ENCODE measurements around the gene RNF121.

The RNF121 gene

DNA sequence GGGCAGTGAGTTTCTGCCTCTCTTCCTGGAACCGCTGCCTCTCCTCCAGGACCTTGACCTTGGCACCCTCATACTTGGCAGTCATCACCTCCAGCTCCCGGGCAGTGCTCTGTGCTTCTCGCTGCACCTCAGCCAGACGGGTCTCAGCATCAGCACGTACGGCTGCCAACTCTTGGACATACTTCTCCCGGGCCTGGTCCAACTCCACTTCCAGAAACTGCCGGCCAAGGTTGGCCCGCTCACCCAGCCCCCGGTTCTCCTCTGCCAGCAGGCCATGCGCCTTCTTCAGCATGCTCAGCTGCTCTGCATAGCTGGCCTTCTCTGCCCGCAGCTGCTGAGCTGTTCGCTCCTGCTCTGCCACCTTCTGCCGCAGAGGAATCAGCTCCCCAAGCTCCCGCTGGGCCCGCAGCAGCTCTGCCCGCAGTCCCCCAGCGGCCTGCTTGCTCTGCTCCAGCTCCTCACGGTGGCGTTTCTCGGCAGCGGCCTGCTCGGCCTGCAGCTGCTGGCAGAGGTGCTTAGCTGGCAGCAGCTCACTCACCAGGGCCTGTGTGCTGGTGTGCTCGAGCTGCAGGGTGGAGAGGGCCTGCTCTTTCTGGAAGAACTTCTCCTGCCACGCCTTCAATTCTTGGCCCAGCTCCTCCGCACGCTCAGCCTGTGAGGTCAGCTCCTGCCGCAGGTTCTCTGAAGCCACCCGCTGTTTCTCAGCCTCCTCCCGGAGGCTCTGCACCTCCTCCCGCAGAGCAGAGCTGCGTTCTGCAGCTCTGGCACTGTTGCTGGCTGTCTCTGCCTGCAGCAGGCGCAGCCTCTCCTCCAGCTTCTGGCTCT lies 84.3 kb downstream of the RNF121 start:
- Mint-ChIP-seq H3K36me3 (ENCODE audit: low read depth) (peaks cover 62% of the 10 kb centered on the region), H3K27me3 (no peaks in the 10 kb centered on the region), H3K9me3 (no peaks in the 10 kb centered on the region), H3K4me3 (no peak overlapping the region), H3K4me1 (ENCODE audit: low read depth) (no peaks in the 10 kb centered on the region), H3K27ac (no peak overlapping the region)

- Mint-ChIP-seq H3K36me3 (ENCODE audit: low read depth) (peaks cover 65% of the 10 kb centered on the region), H3K4me1 (ENCODE audit: low read depth) (no peaks in the 10 kb centered on the region), H3K9me3 (no peaks in the 10 kb centered on the region), H3K4me3 (no peak overlapping the region), H3K27ac (no peak overlapping the region), H3K27me3 (no peaks in the 10 kb centered on the region)
These were observed 85.2 kb downstream of the RNF121 start for GRCh38 chr11:72013765-72014711.

DNA sequence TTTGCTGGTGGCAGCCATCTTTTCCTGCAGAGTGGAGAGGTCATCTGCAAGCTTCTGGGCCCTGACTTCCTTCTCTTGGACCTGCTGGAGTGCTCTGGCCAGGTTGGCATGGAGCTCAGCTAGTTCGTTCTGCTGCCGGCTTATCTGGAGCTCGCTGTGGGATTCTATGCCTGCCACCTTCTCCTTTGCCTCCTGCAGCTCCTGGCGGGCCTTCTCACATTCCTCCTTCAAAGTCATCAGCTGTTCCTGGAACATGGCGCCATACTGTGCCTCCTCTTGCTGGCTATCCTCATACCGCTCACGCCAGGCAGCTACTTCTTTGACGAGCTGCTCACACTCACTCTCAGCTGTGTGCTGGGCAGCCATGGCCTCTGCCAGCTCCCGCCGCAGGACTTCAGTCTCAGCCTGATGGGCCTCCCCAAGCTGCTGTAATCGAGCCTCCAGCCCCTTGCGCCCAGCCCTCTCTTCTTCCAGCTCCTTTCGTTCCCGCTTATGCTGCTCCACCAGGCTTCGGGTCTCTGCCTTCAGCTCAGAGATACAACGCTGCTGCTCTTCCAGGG lies 86.0 kb downstream of the RNF121 start:
- Mint-ChIP-seq H3K27ac (no peak overlapping the region), H3K36me3 (ENCODE audit: low read depth) (peaks cover 69% of the 10 kb centered on the region), H3K4me3 (no peak overlapping the region)

DNA sequence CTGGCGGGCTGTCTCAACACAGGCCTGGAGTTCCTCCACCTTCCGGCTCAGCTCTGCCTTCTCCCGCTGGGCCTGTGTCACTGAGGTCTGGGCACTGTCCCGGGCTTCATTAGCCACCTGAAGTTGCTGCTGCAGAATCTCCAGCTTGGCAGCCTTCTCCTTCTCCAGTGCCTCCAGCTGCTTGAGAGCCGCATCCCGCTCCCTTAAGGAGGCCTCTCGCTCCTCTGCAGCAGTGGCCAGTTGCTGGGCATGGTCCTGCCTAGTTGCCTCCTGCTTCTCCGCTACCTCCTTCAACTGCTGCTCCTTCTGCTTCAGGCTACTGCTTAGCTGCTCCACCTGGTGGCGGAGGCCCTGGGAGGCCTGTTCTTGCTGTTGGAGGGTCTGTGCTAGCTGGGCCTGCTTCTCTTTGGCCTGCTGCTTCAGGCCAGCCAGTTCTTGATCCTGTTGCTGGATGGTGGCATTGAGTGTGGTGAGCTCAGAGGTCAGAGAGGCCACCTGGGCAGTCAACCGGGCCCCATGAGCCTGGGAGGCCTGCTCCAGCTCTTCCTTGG lies 86.7 kb downstream of the RNF121 start:
- H3K27ac Mint-ChIP-seq: no peak overlapping the region
- no peak overlapping the region for H3K4me3 Mint-ChIP-seq
- peaks cover 68% of the 10 kb centered on the region for H3K36me3 Mint-ChIP-seq (ENCODE audit: low read depth)
- no peaks in the 10 kb centered on the region for H3K4me1 Mint-ChIP-seq (ENCODE audit: low read depth)
- no peaks in the 10 kb centered on the region for H3K27me3 Mint-ChIP-seq
- no peaks in the 10 kb centered on the region for H3K9me3 Mint-ChIP-seq

More for the DNA sequence above, 86.0 kb downstream of the RNF121 start:
- Mint-ChIP-seq H3K4me1 (ENCODE audit: low read depth) (no peaks in the 10 kb centered on the region), H3K9me3 (no peaks in the 10 kb centered on the region), H3K27me3 (no peaks in the 10 kb centered on the region)

DNA sequence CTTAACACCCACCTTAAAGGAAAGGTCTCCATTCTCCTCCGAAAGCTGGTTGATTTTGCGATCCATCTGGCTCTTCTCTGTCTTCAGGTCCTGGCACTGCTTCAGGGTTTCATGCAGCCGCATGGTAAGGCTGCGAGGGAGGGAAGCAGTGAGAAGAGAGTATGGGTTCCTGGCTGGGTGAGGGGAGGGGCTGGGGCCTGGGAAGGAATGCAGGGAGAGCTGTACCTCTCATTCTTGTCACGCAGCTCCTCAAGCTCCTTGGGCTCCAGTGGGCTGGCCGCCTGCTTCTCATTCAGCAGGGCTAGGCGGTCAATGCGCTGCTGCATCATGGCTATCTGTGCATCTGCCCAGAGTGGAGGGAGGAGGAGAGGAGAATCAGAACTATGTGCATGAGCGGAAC lies 89.3 kb downstream of the RNF121 start:
- Mint-ChIP-seq H3K4me1 (ENCODE audit: low read depth) (no peaks in the 10 kb centered on the region), H3K4me3 (no peak overlapping the region)

GRCh38 chr11:72023335-72023734 lies 94.5 kb downstream of the RNF121 start:
- H3K27ac Mint-ChIP-seq: no peak overlapping the region
- H3K4me1 Mint-ChIP-seq (ENCODE audit: low read depth): peaks cover 19% of the 10 kb centered on the region
- H3K9me3 Mint-ChIP-seq: no peaks in the 10 kb centered on the region
- no peaks in the 10 kb centered on the region for H3K27me3 Mint-ChIP-seq
- no peak overlapping the region for H3K4me3 Mint-ChIP-seq
- peaks cover 55% of the 10 kb centered on the region for H3K36me3 Mint-ChIP-seq (ENCODE audit: low read depth)

More for the DNA sequence above, 89.3 kb downstream of the RNF121 start:
- Mint-ChIP-seq H3K27me3 (no peaks in the 10 kb centered on the region), H3K36me3 (ENCODE audit: low read depth) (peaks cover 81% of the 10 kb centered on the region), H3K9me3 (no peaks in the 10 kb centered on the region), H3K27ac (no peak overlapping the region)

GRCh38 chr11:72024069-72024754 lies 95.4 kb downstream of the RNF121 start:
- Mint-ChIP-seq H3K36me3 (ENCODE audit: low read depth) (peaks cover 52% of the 10 kb centered on the region), H3K27ac (no peak overlapping the region), H3K9me3 (no peaks in the 10 kb centered on the region), H3K27me3 (no peaks in the 10 kb centered on the region), H3K4me3 (no peak overlapping the region), H3K4me1 (ENCODE audit: low read depth) (peaks cover 19% of the 10 kb centered on the region)

GRCh38 chr11:72026090-72026489 lies 97.2 kb downstream of the RNF121 start:
- Mint-ChIP-seq H3K4me3 (no peak overlapping the region), H3K27ac (peak overlapping the region; percentile 47), H3K9me3 (no peaks in the 10 kb centered on the region), H3K27me3 (no peaks in the 10 kb centered on the region), H3K4me1 (ENCODE audit: low read depth) (peaks cover 19% of the 10 kb centered on the region), H3K36me3 (ENCODE audit: low read depth) (peaks cover 40% of the 10 kb centered on the region)

DNA sequence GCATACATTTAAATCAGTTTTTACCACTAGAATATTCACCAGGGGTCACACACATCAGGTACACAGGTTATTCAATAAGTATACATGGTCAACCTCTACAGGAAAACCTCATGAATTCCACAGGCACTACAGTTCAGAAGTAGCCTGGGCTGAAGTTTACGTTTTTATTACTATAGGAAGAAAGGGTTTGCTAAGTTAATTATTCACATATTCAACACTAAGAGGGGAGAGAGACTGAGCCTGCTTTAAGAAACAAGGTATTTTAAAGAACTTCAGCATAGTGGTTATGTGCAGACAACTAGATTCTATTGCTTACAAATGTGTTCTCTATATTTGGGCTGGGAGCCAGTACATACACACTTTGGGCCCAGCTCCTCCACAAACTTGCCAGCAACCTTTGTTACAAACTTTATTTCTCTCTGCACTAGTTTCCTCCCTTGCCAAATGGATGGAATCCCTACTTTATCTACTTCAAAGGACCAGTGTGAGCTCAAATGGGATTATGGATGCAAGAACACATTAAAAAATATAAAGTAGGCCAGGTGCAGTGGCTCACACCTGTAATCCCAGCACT lies 101.7 kb downstream of the RNF121 start:
- Mint-ChIP-seq H3K9me3 (no peaks in the 10 kb centered on the region), H3K4me1 (ENCODE audit: low read depth) (peaks cover 22% of the 10 kb centered on the region), H3K27me3 (no peaks in the 10 kb centered on the region), H3K27ac (no peak overlapping the region), H3K36me3 (ENCODE audit: low read depth) (peaks cover 38% of the 10 kb centered on the region), H3K4me3 (no peak overlapping the region)

- Mint-ChIP-seq H3K27ac (peak overlapping the region; percentile 54), H3K4me1 (ENCODE audit: low read depth) (peaks cover 28% of the 10 kb centered on the region), H3K4me3 (no peak overlapping the region), H3K36me3 (ENCODE audit: low read depth) (peaks cover 29% of the 10 kb centered on the region), H3K27me3 (no peaks in the 10 kb centered on the region), H3K9me3 (no peaks in the 10 kb centered on the region)
These were observed 107.8 kb downstream of the RNF121 start for GRCh38 chr11:72036687-72037086.

GRCh38 chr11:72037554-72038311 lies 108.9 kb downstream of the RNF121 start:
- Mint-ChIP-seq H3K27ac (no peak overlapping the region), H3K9me3 (no peaks in the 10 kb centered on the region), H3K27me3 (no peaks in the 10 kb centered on the region), H3K36me3 (ENCODE audit: low read depth) (peaks cover 29% of the 10 kb centered on the region), H3K4me1 (ENCODE audit: low read depth) (peaks cover 36% of the 10 kb centered on the region), H3K4me3 (no peak overlapping the region)

- Mint-ChIP-seq H3K4me1 (ENCODE audit: low read depth) (peaks cover 41% of the 10 kb centered on the region), H3K36me3 (ENCODE audit: low read depth) (peaks cover 25% of the 10 kb centered on the region), H3K4me3 (no peak overlapping the region), H3K27ac (no peak overlapping the region), H3K27me3 (no peaks in the 10 kb centered on the region), H3K9me3 (no peaks in the 10 kb centered on the region)
These were observed 109.6 kb downstream of the RNF121 start for GRCh38 chr11:72038491-72038890.

- no peaks in the 10 kb centered on the region for H3K27me3 Mint-ChIP-seq
- H3K27ac Mint-ChIP-seq: no peak overlapping the region
- H3K36me3 Mint-ChIP-seq (ENCODE audit: low read depth): peaks cover 19% of the 10 kb centered on the region
These were observed 110.4 kb downstream of the RNF121 start for GRCh38 chr11:72039031-72039855.

More at GRCh38 chr11:72039031-72039855, 110.4 kb downstream of the RNF121 start:
- H3K4me1 Mint-ChIP-seq (ENCODE audit: low read depth): peaks cover 41% of the 10 kb centered on the region
- H3K9me3 Mint-ChIP-seq: no peaks in the 10 kb centered on the region
- no peak overlapping the region for H3K4me3 Mint-ChIP-seq
